Stimulated activated CD8-positive, alpha-beta memory T cell treated with anti-CD3 and anti-CD28 coated beads, Interleukin-12 subunit alpha, Interleukin-12 subunit beta, amount 100 ng/mL, for 24 hours (primary cell): ENCODE data around the gene TASP1.

Experiments used
- DNase-seq: peaks from one replicate; pipeline ENCODE4 v3.0.0-alpha.2; 2020; ENCODE audit errors: extremely low read depth

The TASP1 gene

GRCh38 chr20:13348311-13349234, 290.2 kb downstream of the TASP1 start:
- DNase-seq: no peak

- DNase-seq: no peak
Measured at GRCh38 chr20:13344671-13345070, 294.1 kb downstream of the TASP1 start.

DNA sequence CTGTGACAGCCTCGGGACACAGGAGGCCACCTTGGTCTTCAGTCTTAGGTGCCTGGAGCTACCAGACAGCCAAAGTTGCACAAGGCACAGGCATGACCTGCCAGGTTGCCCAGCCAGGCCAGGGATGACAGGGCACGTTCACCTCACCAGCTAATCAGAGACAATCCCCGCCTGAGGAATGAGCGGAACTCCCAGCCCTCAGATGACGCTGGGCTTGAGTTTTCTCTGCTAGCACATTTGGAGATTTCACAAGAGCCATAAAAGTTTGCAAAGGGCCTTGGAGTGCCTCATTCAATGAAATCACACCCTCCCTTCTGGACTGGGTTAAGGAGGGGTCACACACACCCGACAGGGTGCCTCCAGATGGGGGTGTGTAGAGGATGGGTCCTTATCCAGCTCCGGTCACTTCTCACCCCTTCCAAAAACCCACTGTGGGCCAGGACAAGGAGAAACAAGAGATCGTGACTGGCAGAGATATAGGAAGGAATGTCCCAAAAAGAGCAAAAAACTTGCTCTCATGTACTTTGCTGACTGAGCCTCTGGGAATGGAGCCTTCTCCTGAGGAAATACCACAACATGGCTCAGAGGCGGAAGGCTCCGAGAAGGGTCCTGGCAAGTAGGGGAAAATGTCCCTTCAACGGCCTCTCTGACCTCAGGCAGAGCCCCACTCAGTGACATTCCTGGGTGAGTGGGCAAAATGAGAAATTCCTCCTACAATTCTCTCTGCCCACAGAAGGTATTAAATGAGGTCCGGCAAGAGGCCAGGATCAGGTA, 296.1 kb downstream of the TASP1 start:
- no peak for DNase-seq

DNA sequence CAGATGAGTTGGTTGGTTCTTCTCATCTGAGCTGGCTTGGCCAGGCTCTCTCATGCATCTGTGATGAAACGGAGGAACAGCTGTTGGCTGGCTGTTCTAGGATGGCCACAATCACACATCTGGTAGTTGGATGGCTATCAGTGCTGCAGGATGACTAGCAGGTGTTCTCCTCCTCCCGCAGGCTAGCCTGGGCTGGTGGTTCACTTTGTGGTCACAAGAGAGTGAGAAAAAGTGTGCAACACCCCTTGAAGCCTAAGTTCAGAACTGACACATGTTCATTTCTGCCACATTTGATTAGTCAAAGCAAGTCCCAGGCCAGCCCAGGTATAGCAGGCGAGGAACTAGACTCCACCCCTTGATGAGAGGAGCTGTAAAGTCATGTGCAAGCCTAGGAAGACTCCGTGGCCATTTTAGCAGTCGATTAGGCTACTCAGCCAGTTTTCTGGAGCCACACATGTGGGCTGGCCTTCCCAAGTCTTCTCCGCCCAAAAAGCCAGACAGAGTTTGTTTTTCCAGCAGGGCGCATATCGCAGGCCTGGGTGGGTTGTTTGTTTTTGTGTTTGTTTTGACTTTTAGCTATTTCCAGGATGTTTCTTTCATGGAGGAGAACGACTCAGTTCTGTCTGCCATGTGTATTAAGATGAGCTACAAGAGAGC, 296.9 kb downstream of the TASP1 start:
- DNase-seq: no peak

- DNase-seq: no peak
Measured at GRCh38 chr20:13340088-13340487, 298.6 kb downstream of the TASP1 start.
